ENCODE measurements around the gene KRTAP16-1.

GRCh38 chr17:41278176-41278955 is 30.7 kb downstream of the KRTAP16-1 start:
- TF ChIP-seq CTCF (optimal IDR thresholded peaks at IDR 0.05 in 1 of 3, IDR thresholded peaks at IDR 0.05 in 1 of 3, conservative IDR thresholded peaks at IDR 0.05 in 1 of 3; ENCODE audit: extremely low read depth in 1 of 3, insufficient read depth in 2 of 3, low read length in 3 of 3), result no peak
- no peak for TF ChIP-seq EZH2 (IDR thresholded peaks at IDR 0.05; ENCODE audit: low read length)

Data from keratinocyte (primary cell).